WTC11 (cell line): ENCODE results near the gene PDE1A.

Experiments used
- ATF3 ChIP-seq: sonication (generic); formaldehyde crosslinking; conservative IDR thresholded peaks from 2 replicates; pipeline ENCODE4 v1.8.1; 2022; ENCODE audit warnings: mild to moderate bottlenecking, missing genetic modification reagents
- E2F5 ChIP-seq: sonication (generic); formaldehyde crosslinking; IDR thresholded peaks from 2 replicates; pipeline ENCODE4 v1.8.1; 2022; ENCODE audit warnings: mild to moderate bottlenecking, moderate library complexity, missing genetic modification reagents

GRCh38 chr2:182170341-182170740, 256.5 kb downstream of the PDE1A start:
- no peak for TF ChIP-seq E2F5 (CRISPR knock-in tag)
- TF ChIP-seq ATF3 (CRISPR knock-in tag) = no peak
